HepG2 (cell line): ENCODE data around the gene ATP11A. TPM values are rescaled to one million over a fixed set of nuclear protein-coding genes. Genes with fewer than 3 reads are reported as not detected.

Source experiments
- AKNA ChIP-seq: sonication (generic); formaldehyde crosslinking; IDR thresholded peaks from 2 replicates; pipeline ENCODE4 v1.4.0; 2020; ENCODE audit warnings: missing genetic modification reagents, borderline replicate concordance
- FOSL2 ChIP-seq: sonication (generic); formaldehyde crosslinking; IDR thresholded peaks from 2 replicates; pipeline ENCODE4 v1.4.0; 2020; ENCODE audit warnings: missing genetic modification reagents
- HES4 ChIP-seq: sonication (generic); formaldehyde crosslinking; IDR thresholded peaks from 2 replicates; pipeline ENCODE4 v1.9.0; 2021; ENCODE audit warnings: mild to moderate bottlenecking, missing genetic modification reagents, borderline replicate concordance
- HOXA9 ChIP-seq: sonication (generic); formaldehyde crosslinking; IDR thresholded peaks from 2 replicates; pipeline ENCODE4 v1.8.1; 2022; ENCODE audit warnings: missing genetic modification reagents, mild to moderate bottlenecking, moderate library complexity, borderline replicate concordance
- KDM1A ChIP-seq: IDR thresholded peaks from 2 replicates; pipeline ENCODE4 v1.6.1; 2016; ENCODE audit warnings: missing compliant biosample characterization
- MAZ ChIP-seq, 2 experiments: sonication (generic) in 1 of 2; formaldehyde crosslinking in 1 of 2; IDR thresholded peaks; 2 replicates each; pipeline versions ENCODE4 v1.5.0 to v1.6.1; 2012 to 2020; ENCODE audit warnings: low read depth in 2 of 2, mild to moderate bottlenecking in 2 of 2, borderline replicate concordance in 1 of 2, improper control_type of control experiment in 1 of 2, low read length in 1 of 2, missing genetic modification reagents in 1 of 2, moderate library complexity in 1 of 2
- POLR2A ChIP-seq, 2 experiments: IDR thresholded peaks; 2 replicates each; pipeline ENCODE4 v1.6.1; 2011; ENCODE audit warnings: low read depth in 2 of 2, low read length in 2 of 2, mild to moderate bottlenecking in 1 of 2, moderate library complexity in 1 of 2; ENCODE audit not compliant: insufficient read depth in 1 of 2
- ZNF468 ChIP-seq: sonication (generic); formaldehyde crosslinking; IDR thresholded peaks from 2 replicates; pipeline ENCODE4 v1.8.0; 2022; ENCODE audit warnings: mild to moderate bottlenecking, moderate library complexity, missing genetic modification reagents
- ZNF7 ChIP-seq: IDR thresholded peaks from 2 replicates; pipeline ENCODE4 v1.6.1; 2016; ENCODE audit warnings: missing biosample characterization, missing genetic modification reagents
- ZNF775 ChIP-seq: sonication (generic); formaldehyde crosslinking; IDR thresholded peaks from 2 replicates; pipeline ENCODE4 v1.4.0; 2020; ENCODE audit warnings: missing genetic modification reagents, mild to moderate bottlenecking, moderate library complexity, borderline replicate concordance
- polyA plus RNA-seq, 8 experiments: library from polyadenylated mRNA; depleted of rRNA in 3 of 8; stranded (reverse) in 7 of 8; unstranded in 1 of 8; fragments of >200 nt; fragmentation: Illumina TruSeq in 4 of 8; extraction: Trizol in 4 of 8; gene quantifications; 2 replicates each; pipeline versions ENCODE4 v1.2.1 to v1.2.3, GENCODE V29; 2011 to 2016; ENCODE audit warnings: low read depth in 4 of 8, missing spikeins in 1 of 8, mixed read lengths in 1 of 8; ENCODE audit not compliant: insufficient read depth in 1 of 8
- total RNA-seq, 5 experiments: library from RNA; depleted of rRNA; stranded (reverse); fragments of >200 nt; fragmentation: Illumina TruSeq; extraction: Trizol; gene quantifications; 2 replicates each; pipeline ENCODE4 v1.2.3, GENCODE V29; 2016; ENCODE audit warnings: low read depth in 1 of 5
- TF ChIP-seq, protein P1 (sequence below): sonication (generic); formaldehyde crosslinking; IDR thresholded peaks from one replicate; pipeline ENCODE4 v1.5.1; 2020; ENCODE audit warnings: mild to moderate bottlenecking, missing genetic modification reagents; ENCODE audit errors: not compliant biosample characterization
- TF ChIP-seq, protein P2 (sequence below): sonication (generic); formaldehyde crosslinking; IDR thresholded peaks from 2 replicates; pipeline ENCODE4 v1.5.0; 2020; ENCODE audit warnings: missing genetic modification reagents

Gene ATP11A
- total and polyA plus RNA-seq, 2 of the 13 experiments (the other 11 are each of a cell fraction or from before 2014, with no cell fraction given), result 18.4 to 20.1 TPM

GRCh38 chr13:112893570-112894422, 204.0 kb downstream of the ATP11A start (continued):
- TF ChIP-seq, protein P1, sequence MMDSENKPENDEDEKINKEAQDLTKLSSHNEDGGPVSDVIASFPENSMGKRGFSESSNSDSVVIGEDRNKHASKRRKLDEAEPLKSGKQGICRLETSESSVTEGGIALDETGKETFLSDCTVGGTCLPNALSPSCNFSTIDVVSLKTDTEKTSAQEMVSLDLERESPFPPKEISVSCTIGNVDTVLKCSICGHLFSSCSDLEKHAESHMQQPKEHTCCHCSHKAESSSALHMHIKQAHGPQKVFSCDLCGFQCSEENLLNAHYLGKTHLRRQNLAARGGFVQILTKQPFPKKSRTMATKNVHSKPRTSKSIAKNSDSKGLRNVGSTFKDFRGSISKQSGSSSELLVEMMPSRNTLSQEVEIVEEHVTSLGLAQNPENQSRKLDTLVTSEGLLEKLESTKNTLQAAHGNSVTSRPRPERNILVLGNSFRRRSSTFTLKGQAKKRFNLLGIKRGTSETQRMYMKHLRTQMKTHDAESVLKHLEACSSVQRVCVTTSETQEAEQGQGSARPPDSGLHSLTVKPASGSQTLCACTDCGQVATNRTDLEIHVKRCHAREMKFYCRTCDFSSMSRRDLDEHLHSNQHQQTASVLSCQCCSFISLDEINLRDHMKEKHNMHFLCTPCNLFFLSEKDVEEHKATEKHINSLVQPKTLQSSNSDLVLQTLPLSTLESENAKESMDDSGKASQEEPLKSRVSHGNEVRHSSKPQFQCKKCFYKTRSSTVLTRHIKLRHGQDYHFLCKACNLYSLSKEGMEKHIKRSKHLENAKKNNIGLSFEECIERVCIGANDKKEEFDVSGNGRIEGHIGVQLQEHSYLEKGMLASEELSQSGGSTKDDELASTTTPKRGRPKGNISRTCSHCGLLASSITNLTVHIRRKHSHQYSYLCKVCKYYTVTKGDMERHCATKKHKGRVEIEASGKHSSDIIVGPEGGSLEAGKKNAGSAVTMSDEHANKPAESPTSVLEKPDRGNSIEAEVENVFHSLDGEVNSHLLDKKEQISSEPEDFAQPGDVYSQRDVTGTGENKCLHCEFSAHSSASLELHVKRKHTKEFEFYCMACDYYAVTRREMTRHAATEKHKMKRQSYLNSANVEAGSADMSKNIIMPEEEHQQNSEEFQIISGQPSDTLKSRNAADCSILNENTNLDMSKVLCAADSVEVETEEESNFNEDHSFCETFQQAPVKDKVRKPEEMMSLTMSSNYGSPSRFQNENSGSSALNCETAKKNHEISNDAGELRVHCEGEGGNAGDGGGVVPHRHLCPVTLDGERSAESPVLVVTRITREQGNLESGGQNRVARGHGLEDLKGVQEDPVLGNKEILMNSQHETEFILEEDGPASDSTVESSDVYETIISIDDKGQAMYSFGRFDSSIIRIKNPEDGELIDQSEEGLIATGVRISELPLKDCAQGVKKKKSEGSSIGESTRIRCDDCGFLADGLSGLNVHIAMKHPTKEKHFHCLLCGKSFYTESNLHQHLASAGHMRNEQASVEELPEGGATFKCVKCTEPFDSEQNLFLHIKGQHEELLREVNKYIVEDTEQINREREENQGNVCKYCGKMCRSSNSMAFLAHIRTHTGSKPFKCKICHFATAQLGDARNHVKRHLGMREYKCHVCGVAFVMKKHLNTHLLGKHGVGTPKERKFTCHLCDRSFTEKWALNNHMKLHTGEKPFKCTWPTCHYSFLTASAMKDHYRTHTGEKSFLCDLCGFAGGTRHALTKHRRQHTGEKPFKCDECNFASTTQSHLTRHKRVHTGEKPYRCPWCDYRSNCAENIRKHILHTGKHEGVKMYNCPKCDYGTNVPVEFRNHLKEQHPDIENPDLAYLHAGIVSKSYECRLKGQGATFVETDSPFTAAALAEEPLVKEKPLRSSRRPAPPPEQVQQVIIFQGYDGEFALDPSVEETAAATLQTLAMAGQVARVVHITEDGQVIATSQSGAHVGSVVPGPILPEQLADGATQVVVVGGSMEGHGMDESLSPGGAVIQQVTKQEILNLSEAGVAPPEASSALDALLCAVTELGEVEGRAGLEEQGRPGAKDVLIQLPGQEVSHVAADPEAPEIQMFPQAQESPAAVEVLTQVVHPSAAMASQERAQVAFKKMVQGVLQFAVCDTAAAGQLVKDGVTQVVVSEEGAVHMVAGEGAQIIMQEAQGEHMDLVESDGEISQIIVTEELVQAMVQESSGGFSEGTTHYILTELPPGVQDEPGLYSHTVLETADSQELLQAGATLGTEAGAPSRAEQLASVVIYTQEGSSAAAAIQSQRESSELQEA (CRISPR knock-in tag), result peak; percentile 16
- no peak for TF ChIP-seq HES4
- no peak for TF ChIP-seq ZNF775 (CRISPR knock-in tag)
- TF ChIP-seq, protein P2, sequence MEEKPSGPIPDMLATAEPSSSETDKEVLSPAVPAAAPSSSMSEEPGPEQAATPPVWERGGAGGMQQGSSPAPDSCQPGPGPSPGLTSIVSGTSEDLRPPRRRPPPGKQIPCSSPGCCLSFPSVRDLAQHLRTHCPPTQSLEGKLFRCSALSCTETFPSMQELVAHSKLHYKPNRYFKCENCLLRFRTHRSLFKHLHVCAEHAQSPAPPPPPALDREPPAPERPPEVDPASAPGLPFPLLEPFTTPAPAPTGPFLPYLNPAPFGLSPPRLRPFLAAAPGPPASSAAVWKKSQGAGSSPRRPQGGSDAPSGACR (CRISPR knock-in tag), result no peak
- no peak for TF ChIP-seq ZNF468 (CRISPR knock-in tag)
- no peak for TF ChIP-seq KDM1A (CRISPR knock-in tag)
- peak; percentile 71; the same call in 1 of the 2 replicates for TF ChIP-seq MAZ (IDR thresholded peaks at IDR 0.05; ENCODE audit: borderline replicate concordance, low read depth, low read length)
- peak; percentile 49; the same call in 1 of the 2 replicates for TF ChIP-seq MAZ (CRISPR knock-in tag; IDR thresholded peaks at IDR 0.05; ENCODE audit: low read depth)
- TF ChIP-seq POLR2A (IDR thresholded peaks at IDR 0.05; ENCODE audit: insufficient read depth in 1 of 2, low read depth in 2 of 2, low read length in 2 of 2), result peak in 1 of 2 experiments; percentile 40; a peak in 1 of 4 replicates
- 0 out of 2 replicates have a peak, but pooled peaks have one; percentile 14 for TF ChIP-seq FOSL2
- no peak for TF ChIP-seq AKNA (CRISPR knock-in tag)
- TF ChIP-seq ZNF7 (CRISPR knock-in tag), result no peak
- no peak for TF ChIP-seq HOXA9
